Ishikawa (cell line): Measurements from ENCODE around the gene PON2.

Experiments
- CEBPB ChIP-seq: IDR thresholded peaks from 2 replicates; pipeline ENCODE4 v1.6.1; 2012
- CREB1 ChIP-seq: IDR thresholded peaks from 2 replicates; pipeline ENCODE4 v1.6.1; 2012; ENCODE audit warnings: low read depth
- EGR1 ChIP-seq: IDR thresholded peaks from 2 replicates; pipeline ENCODE4 v1.6.1; 2012
- EP300 ChIP-seq: IDR thresholded peaks from 2 replicates; pipeline ENCODE4 v1.6.1; 2012; ENCODE audit warnings: borderline replicate concordance
- FOXM1 ChIP-seq: IDR thresholded peaks from 2 replicates; pipeline ENCODE4 v1.6.1; 2012; ENCODE audit warnings: low read depth, borderline replicate concordance
- MAX ChIP-seq: IDR thresholded peaks from 2 replicates; pipeline ENCODE4 v1.6.1; 2012
- NFIC ChIP-seq: IDR thresholded peaks from 2 replicates; pipeline ENCODE4 v1.6.1; 2012
- RAD21 ChIP-seq: IDR thresholded peaks from 2 replicates; pipeline ENCODE4 v1.6.1; 2012; ENCODE audit warnings: low read depth
- REST ChIP-seq: IDR thresholded peaks from 2 replicates; pipeline ENCODE4 v1.6.1; 2012; ENCODE audit warnings: low read depth, mild to moderate bottlenecking
- TAF1 ChIP-seq: IDR thresholded peaks from 2 replicates; pipeline ENCODE4 v1.6.1; 2012; ENCODE audit warnings: low read depth, mild to moderate bottlenecking
- TCF12 ChIP-seq: IDR thresholded peaks from 2 replicates; pipeline ENCODE4 v1.6.1; 2012; ENCODE audit warnings: low read depth
- TEAD4 ChIP-seq: IDR thresholded peaks from 2 replicates; pipeline ENCODE4 v1.6.1; 2012
- USF1 ChIP-seq: IDR thresholded peaks from 2 replicates; pipeline ENCODE4 v1.6.1; 2012
- YY1 ChIP-seq: IDR thresholded peaks from 2 replicates; pipeline ENCODE4 v1.6.1; 2012; ENCODE audit warnings: low read depth
- ZBTB7A ChIP-seq: IDR thresholded peaks from 2 replicates; pipeline ENCODE4 v1.6.1; 2012; ENCODE audit warnings: low read depth

Gene PON2

GRCh38 chr7:95411036-95411435, 23.8 kb downstream of the PON2 start:
- TF ChIP-seq MAX (no peak), NFIC (no peak), EP300 (no peak), TEAD4 (no peak)

- TF ChIP-seq NFIC (no peak), TCF12 (no peak), YY1 (no peak), RAD21 (no peak), CEBPB (no peak)
Observed at GRCh38 chr7:95407751-95408150, 27.1 kb downstream of the PON2 start.

- TF ChIP-seq EGR1 (no peak), NFIC (no peak), RAD21 (no peak), CEBPB (no peak), ZBTB7A (no peak), EP300 (no peak), TAF1 (no peak), CREB1 (no peak), YY1 (no peak), MAX (no peak), TEAD4 (no peak), USF1 (no peak), FOXM1 (no peak)
Observed at GRCh38 chr7:95405800-95406199, 29.0 kb downstream of the PON2 start.

GRCh38 chr7:95405208-95405607, 29.6 kb downstream of the PON2 start:
- no peak for TF ChIP-seq EGR1
- no peak for TF ChIP-seq NFIC
- TF ChIP-seq TCF12, result no peak
- no peak for TF ChIP-seq CREB1
- TF ChIP-seq CEBPB, result no peak

GRCh38 chr7:95404316-95404865, 30.4 kb downstream of the PON2 start:
- TF ChIP-seq TEAD4, result 0 out of 2 replicates have a peak, but pooled peaks have one; percentile 18
- TF ChIP-seq YY1, result no peak
- TF ChIP-seq USF1, result 0 out of 2 replicates have a peak, but pooled peaks have one; percentile 18
- TF ChIP-seq TCF12, result 0 out of 2 replicates have a peak, but pooled peaks have one; percentile 29
- TF ChIP-seq TAF1, result no peak
- peak; percentile 60 for TF ChIP-seq MAX

- no peak for TF ChIP-seq REST
- TF ChIP-seq TAF1, result no peak
- no peak for TF ChIP-seq YY1
- peak; percentile 77 for TF ChIP-seq NFIC
Observed at GRCh38 chr7:95398155-95398940, 36.5 kb downstream of the PON2 start.

- TF ChIP-seq CEBPB, result no peak
- TF ChIP-seq TCF12, result no peak
- TF ChIP-seq MAX, result no peak
- TF ChIP-seq FOXM1, result no peak
- TF ChIP-seq REST, result no peak
- no peak for TF ChIP-seq TAF1
- TF ChIP-seq NFIC, result no peak
- TF ChIP-seq USF1, result no peak
- no peak for TF ChIP-seq YY1
- no peak for TF ChIP-seq EGR1
- TF ChIP-seq EP300, result no peak
Observed at GRCh38 chr7:95397381-95397780, 37.4 kb downstream of the PON2 start.
